ENCODE results near the gene LSR. TPM values are rescaled to one million over a fixed set of nuclear protein-coding genes. Genes with fewer than 3 reads are reported as not detected.

Gene LSR, protein sequence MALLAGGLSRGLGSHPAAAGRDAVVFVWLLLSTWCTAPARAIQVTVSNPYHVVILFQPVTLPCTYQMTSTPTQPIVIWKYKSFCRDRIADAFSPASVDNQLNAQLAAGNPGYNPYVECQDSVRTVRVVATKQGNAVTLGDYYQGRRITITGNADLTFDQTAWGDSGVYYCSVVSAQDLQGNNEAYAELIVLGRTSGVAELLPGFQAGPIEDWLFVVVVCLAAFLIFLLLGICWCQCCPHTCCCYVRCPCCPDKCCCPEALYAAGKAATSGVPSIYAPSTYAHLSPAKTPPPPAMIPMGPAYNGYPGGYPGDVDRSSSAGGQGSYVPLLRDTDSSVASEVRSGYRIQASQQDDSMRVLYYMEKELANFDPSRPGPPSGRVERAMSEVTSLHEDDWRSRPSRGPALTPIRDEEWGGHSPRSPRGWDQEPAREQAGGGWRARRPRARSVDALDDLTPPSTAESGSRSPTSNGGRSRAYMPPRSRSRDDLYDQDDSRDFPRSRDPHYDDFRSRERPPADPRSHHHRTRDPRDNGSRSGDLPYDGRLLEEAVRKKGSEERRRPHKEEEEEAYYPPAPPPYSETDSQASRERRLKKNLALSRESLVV
- 3.1 TPM for total RNA-seq

DNA sequence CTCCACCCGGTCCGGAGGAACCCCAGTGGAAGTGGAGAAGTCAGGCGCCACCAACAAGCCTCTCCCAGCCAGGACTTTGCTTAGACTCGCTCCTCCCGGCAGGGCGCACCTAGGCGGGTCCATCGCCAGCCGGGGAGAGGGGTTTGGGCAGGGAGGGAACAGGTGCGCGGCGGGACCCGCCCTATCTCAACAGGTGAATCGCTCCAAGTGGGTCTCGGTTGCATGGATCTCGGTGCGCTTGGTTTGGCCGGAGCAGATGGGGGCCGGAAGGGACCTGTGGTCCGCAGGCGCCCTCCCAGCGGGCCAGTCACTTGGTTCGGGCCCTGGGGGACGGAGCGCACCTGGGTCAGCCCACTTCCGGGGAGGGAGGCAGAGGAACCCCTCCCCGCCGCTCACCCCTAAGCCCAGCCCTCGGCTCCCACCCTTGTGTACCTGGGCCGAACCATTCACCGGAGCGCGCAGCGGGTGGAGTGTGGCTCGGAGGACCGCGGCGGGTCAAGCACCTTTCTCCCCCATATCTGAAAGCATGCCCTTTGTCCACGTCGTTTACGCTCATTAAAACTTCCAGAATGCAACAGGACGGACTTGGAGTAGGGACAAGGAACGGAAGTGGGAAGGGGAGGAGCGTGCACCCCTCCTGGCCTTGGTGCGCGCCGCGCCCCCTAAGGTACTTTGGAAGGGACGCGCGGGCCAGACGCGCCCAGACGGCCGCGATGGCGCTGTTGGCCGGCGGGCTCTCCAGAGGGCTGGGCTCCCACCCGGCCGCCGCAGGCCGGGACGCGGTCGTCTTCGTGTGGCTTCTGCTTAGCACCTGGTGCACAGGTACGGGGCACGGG, at the start of gene LSR:
TSS of gene LSR (plus strand) at position 693 of the 836 bp plus-strand sequence. CDS start at position 714, 21 bp downstream.

DNA sequence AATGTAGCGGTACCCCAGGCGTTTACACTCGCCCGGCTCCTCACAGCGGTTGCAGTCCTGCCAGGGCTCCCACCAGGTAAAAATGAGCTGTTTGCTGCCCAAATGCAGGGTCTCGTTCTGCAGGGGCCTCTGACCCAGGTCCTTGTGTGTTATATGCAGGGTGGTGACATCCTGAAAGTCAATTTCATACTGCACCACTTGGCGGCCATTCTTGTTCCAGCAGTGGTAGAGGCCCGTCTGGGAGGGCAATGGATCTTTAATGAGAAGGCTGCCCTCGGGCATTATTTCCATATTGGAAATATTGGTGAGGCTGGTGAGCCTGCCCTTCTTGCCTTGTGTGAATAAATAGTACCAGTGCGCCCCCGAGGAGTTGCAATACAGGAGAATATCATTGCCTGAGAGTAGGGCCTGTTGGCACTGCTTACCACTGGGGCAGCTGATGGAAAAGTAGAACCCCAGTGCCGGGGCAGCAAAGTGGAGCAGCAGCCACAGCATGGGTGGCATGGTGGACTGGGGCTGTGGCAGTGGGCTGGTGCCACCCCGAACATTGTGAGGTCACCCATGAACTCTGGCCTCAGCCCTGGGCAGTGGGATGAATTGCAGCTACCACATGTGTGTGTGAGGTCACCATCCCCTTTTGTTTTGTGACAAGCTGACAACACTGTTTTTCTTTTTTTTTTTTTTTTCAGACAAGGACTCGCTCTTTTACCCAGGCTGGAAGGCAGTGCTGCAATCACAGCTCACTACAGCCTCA, 20.4 kb upstream of the LSR start, which contains the start of gene FAM187B:
TSS of gene FAM187B (minus strand) at position 563 of the 754 bp plus-strand sequence. CDS start at position 504, 59 bp downstream.

DNA sequence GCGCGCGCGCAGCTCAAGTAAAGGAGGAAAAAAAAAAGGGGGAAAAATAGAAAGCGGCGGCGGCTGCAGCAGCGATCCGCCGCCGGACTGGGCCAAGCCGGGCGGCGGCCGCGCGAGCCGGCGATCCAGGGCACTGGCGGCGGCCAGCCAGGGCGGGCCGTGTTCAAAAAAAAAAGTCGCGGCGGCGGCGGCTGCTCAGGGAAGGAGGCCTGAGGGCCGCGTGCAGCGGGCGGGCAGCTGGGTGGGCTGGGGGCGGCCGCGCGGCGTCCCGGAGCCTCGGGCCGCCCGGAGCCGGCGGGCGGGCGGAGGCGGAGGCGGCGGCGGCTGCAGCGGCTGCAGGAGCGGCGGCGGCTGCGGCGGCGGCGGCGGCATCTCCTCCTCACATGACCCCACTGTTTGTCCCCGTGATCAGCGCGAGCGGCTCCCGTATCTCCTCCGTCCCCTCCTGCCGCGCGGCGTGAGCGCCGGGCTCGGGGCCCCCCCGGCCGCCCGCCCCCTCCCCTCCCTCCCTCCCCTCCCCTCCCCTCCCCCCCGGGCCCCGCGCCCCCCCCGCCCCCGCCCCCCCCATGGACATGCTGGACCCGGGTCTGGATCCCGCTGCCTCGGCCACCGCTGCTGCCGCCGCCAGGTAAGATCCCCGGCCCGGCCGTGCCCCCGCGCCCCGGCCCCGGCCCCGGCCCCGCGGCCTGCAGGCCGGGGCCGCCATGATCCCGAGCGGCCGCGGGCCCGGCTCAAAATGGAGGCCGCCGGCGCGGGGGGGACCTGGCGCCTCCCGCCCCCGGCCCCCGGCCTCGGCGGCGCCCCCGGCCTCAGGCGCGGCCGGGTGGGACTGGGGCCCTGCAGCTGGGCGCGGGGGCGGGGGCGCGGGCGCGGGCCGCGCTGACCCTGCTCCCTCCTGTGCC, 20.0 kb downstream of the LSR start, which contains the start of gene USF2:
TSS of gene USF2 (plus strand) at position 427 of the 902 bp plus-strand sequence. CDS start at position 567, 140 bp downstream.

DNA sequence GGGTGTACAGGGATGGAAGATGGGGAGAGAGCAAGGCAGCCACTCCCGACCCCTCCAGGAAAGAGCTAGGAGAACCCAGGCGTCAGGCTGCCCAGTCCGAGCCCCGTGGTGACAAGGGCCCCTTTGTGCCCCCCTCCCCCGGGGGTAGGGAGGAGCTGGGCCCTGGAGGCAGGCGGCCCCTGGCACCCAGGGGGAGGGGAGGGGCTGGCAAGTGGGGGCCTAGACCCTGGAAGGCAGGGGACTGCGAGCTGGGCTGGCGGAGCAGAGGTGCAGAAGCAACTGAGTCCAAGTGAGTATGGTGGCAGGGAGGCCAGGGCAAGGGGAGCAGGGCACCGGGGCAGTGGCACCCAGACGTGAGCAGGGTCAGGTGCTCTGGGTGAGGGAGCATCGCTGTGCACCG, 43.1 kb downstream of the LSR start, which contains the start of gene MAG:
TSS of gene MAG (plus strand) at position 246 of the 400 bp plus-strand sequence. CDS start 3,248 bp downstream, outside the sequence.

Other genes with a start within 250 kb of the LSR start
- 80.8 TPM for gene GRAMD1A, start 248.7 kb upstream of the LSR start, total RNA-seq
- gene SCN1B, start 218.5 kb upstream of the LSR start, total RNA-seq, result 1.6 TPM
- gene HPN, start 207.3 kb upstream of the LSR start, total RNA-seq, result not detected
- gene FXYD3, start 133.2 kb upstream of the LSR start, total RNA-seq, result not detected
- 11.3 TPM for gene LGI4, start 113.9 kb upstream of the LSR start, total RNA-seq
- gene FXYD1, start 110.2 kb upstream of the LSR start, total RNA-seq, result not detected
- gene FXYD7, start 105.7 kb upstream of the LSR start, total RNA-seq, result 26.6 TPM
- gene FXYD5, start 94.3 kb upstream of the LSR start, total RNA-seq, result not detected
- not detected for gene FAM187B, start 20.3 kb upstream of the LSR start, total RNA-seq
- gene USF2, start 20.0 kb downstream of the LSR start, total RNA-seq, result 61.0 TPM
- not detected for gene HAMP, start 33.5 kb downstream of the LSR start, total RNA-seq
- gene MAG, start 43.2 kb downstream of the LSR start, total RNA-seq, result 0.31 TPM
- gene CD22, start 80.2 kb downstream of the LSR start, total RNA-seq, result not detected
- not detected for gene FFAR1, start 98.9 kb downstream of the LSR start, total RNA-seq
- gene FFAR3, start 109.5 kb downstream of the LSR start, total RNA-seq, result not detected
- gene GPR42, start 122.1 kb downstream of the LSR start, total RNA-seq, result not detected
- not detected for gene FFAR2, start 199.3 kb downstream of the LSR start, total RNA-seq
- not detected for gene KRTDAP, start 241.5 kb downstream of the LSR start, total RNA-seq